Measurements from ENCODE around the gene SCEL. TPM values are rescaled to one million over a fixed set of nuclear protein-coding genes. Genes with fewer than 3 reads are reported as not detected.
A peak's percentile ranks its signal among the peaks of the same experiment; 100 is the strongest.

The SCEL gene
- polyA plus RNA-seq, 1 donor from 2014 or later: 0.24 TPM

DNA sequence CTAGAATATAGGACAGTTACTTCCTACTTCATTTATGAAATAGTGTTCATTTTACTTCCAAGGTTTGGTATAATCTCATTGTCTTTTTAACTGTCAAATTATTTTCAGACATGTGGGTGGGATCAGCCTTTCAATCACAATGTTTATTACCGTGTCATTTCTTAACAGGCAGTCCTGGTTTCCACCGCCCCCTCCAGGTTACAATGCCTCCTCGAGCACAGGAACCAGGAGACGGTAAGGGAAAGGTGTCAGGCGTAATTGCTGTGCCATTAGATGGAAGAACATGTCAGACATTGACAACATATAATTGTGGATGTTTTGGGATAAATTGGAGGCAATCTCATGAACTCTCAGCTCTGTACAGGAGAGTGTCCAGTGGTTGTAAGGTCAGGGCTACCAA is 36.5 kb downstream of the SCEL start:
- Histone ChIP-seq H3K9me2 (ENCODE audit: insufficient read depth, low read length) (no peaks in the 10 kb centered on the region), H2AFZ (ENCODE audit: low read depth, low read length) (no peak overlapping the region), H3K27me3 (ENCODE audit: insufficient read depth, low read depth, low read length) (no peaks in the 10 kb centered on the region), H3K36me3 (ENCODE audit: insufficient read depth, low read length) (no peaks in the 10 kb centered on the region), H3F3A (ENCODE audit: insufficient read depth, low read length, poor library complexity, severe bottlenecking) (no peaks in the 10 kb centered on the region), H3K4me2 (ENCODE audit: low read length) (no peak overlapping the region), H3K79me2 (replicated peaks; ENCODE audit: insufficient read depth, low read length) (no peaks in the 10 kb centered on the region), H3K27ac (ENCODE audit: low read length) (no peak overlapping the region), H4K20me1 (ENCODE audit: insufficient read depth) (no peaks in the 10 kb centered on the region), H3K9ac (ENCODE audit: low read length) (no peak overlapping the region), H3K9me3 (ENCODE audit: low read length) (no peaks in the 10 kb centered on the region), H3K4me3 (ENCODE audit: low read length) (no peak overlapping the region)
- TF ChIP-seq EP300 (conservative IDR thresholded peaks at IDR 0.05; ENCODE audit: poor library complexity, severe bottlenecking) (peak; percentile 87), POLR2AphosphoS5 (IDR thresholded peaks at IDR 0.05) (peak; percentile 80), MXI1 (conservative IDR thresholded peaks at IDR 0.05; ENCODE audit: poor library complexity, severe bottlenecking) (no peak), CTCF (IDR thresholded peaks at IDR 0.05; ENCODE audit: poor library complexity, severe bottlenecking) (peak; percentile 44), SMC3 (conservative IDR thresholded peaks at IDR 0.05; ENCODE audit: poor library complexity) (no peak)
- TF ChIP-seq, protein P1, sequence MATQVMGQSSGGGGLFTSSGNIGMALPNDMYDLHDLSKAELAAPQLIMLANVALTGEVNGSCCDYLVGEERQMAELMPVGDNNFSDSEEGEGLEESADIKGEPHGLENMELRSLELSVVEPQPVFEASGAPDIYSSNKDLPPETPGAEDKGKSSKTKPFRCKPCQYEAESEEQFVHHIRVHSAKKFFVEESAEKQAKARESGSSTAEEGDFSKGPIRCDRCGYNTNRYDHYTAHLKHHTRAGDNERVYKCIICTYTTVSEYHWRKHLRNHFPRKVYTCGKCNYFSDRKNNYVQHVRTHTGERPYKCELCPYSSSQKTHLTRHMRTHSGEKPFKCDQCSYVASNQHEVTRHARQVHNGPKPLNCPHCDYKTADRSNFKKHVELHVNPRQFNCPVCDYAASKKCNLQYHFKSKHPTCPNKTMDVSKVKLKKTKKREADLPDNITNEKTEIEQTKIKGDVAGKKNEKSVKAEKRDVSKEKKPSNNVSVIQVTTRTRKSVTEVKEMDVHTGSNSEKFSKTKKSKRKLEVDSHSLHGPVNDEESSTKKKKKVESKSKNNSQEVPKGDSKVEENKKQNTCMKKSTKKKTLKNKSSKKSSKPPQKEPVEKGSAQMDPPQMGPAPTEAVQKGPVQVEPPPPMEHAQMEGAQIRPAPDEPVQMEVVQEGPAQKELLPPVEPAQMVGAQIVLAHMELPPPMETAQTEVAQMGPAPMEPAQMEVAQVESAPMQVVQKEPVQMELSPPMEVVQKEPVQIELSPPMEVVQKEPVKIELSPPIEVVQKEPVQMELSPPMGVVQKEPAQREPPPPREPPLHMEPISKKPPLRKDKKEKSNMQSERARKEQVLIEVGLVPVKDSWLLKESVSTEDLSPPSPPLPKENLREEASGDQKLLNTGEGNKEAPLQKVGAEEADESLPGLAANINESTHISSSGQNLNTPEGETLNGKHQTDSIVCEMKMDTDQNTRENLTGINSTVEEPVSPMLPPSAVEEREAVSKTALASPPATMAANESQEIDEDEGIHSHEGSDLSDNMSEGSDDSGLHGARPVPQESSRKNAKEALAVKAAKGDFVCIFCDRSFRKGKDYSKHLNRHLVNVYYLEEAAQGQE (IDR thresholded peaks at IDR 0.05; ENCODE audit: borderline replicate concordance): peak; percentile 64

DNA sequence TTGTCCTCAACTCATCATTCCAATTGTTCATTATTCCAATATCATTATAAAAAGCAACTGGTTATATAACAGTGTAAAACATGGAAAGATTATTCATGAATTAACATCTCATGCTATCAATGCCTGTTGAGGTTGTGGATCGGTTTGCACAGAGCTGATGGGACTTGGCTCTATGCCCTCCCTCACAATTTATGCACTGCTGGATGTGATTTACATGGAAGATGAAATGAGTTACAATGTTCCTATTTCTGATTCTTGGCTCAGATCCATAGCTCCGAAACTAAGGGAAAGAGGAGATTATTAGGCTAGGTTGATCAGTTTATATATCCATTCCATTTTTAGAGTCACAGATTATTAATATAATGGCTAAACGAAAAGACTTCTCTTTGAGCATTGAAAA is 38.6 kb downstream of the SCEL start:
- Histone ChIP-seq H3K9me3 (ENCODE audit: low read length) (no peaks in the 10 kb centered on the region), H3F3A (ENCODE audit: insufficient read depth, low read length, poor library complexity, severe bottlenecking) (no peaks in the 10 kb centered on the region), H3K79me2 (replicated peaks; ENCODE audit: insufficient read depth, low read length) (no peaks in the 10 kb centered on the region), H3K4me3 (ENCODE audit: low read length) (no peak overlapping the region), H3K27me3 (ENCODE audit: insufficient read depth, low read depth, low read length) (no peaks in the 10 kb centered on the region), H3K4me2 (ENCODE audit: low read length) (no peak overlapping the region), H2AFZ (ENCODE audit: low read depth, low read length) (no peak overlapping the region), H3K9ac (ENCODE audit: low read length) (no peak overlapping the region), H4K20me1 (ENCODE audit: insufficient read depth) (no peaks in the 10 kb centered on the region), H3K9me2 (ENCODE audit: insufficient read depth, low read length) (no peaks in the 10 kb centered on the region), H3K27ac (ENCODE audit: low read length) (no peak overlapping the region), H3K36me3 (ENCODE audit: insufficient read depth, low read length) (no peaks in the 10 kb centered on the region)
- TF ChIP-seq, protein P1 (IDR thresholded peaks at IDR 0.05; ENCODE audit: borderline replicate concordance): no peak
- TF ChIP-seq CTCF (IDR thresholded peaks at IDR 0.05; ENCODE audit: poor library complexity, severe bottlenecking) (no peak), MXI1 (conservative IDR thresholded peaks at IDR 0.05; ENCODE audit: poor library complexity, severe bottlenecking) (no peak), POLR2AphosphoS5 (IDR thresholded peaks at IDR 0.05) (no peak), EP300 (conservative IDR thresholded peaks at IDR 0.05; ENCODE audit: poor library complexity, severe bottlenecking) (no peak)
